ENCODE data around the gene PTPRN2. TPM values are rescaled to one million over a fixed set of nuclear protein-coding genes. Genes with fewer than 3 reads are reported as not detected.
"Not testable (repeated sequence)": the region's sequence is repeated elsewhere in the genome, so short reads cannot be mapped to it uniquely, and the experiment has no call there.

Gene PTPRN2
- total RNA-seq, 1 experiment from 2014 or later = 1.7 TPM

- no peaks in the 10 kb centered on the region for H4K20me1 ChIP-seq (ENCODE audit: insufficient read depth, low read depth, low read length)
- H3K79me2 ChIP-seq (ENCODE audit: low read length) = no peaks in the 10 kb centered on the region
- no peaks in the 10 kb centered on the region for H3K4me1 ChIP-seq (ENCODE audit: low read length)
- H3K9me2 ChIP-seq (replicated peaks; ENCODE audit: insufficient read depth, low read length) = no peaks in the 10 kb centered on the region
- H3K27me3 ChIP-seq (ENCODE audit: low read length) = no peaks in the 10 kb centered on the region
- no peak overlapping the region for H3K4me2 ChIP-seq (ENCODE audit: low read depth, low read length, poor library complexity, severe bottlenecking)
- no peak for DNase-seq
- no peaks in the 10 kb centered on the region for H3K9me3 ChIP-seq (ENCODE audit: low read length)
- H2AFZ ChIP-seq (ENCODE audit: low read length) = no peak overlapping the region
- no peak overlapping the region for H3K9ac ChIP-seq (ENCODE audit: low read length)
- no peak overlapping the region for H3K4me3 ChIP-seq (ENCODE audit: low read length)
- H3K27ac ChIP-seq (ENCODE audit: low read length) = no peak overlapping the region
- no peaks in the 10 kb centered on the region for H3K36me3 ChIP-seq (ENCODE audit: insufficient read depth, low read length)
Measured at GRCh38 chr7:158301207-158301606, 286.4 kb downstream of the PTPRN2 start.

DNA sequence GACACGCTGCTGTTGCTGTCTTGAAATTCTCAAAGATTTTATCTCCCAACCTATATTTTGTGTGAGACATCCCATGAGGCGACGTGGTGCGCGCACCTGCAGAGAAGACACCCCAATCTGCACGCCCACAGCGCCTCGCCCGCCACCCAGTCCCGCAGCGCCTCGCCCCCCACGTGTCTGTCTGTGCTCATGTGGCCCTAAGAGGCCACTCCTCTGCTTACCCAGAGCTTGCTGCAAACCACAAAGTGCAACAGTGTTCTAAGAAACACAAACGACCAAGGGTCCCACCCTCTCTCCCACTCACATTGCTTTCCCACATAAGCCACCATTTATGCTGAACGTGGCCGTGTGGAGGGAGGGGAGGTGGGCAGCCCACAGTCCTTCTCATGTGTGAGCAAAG, 287.2 kb downstream of the PTPRN2 start:
- no peaks in the 10 kb centered on the region for H3K36me3 ChIP-seq (ENCODE audit: insufficient read depth, low read length)
- H3K4me3 ChIP-seq (ENCODE audit: low read length) = no peak overlapping the region
- no peak overlapping the region for H3K9ac ChIP-seq (ENCODE audit: low read length)
- H3K9me3 ChIP-seq (ENCODE audit: low read length) = no peaks in the 10 kb centered on the region
- no peak overlapping the region for H2AFZ ChIP-seq (ENCODE audit: low read length)
- no peaks in the 10 kb centered on the region for H3K9me2 ChIP-seq (replicated peaks; ENCODE audit: insufficient read depth, low read length)
- DNase-seq = no peak
- no peaks in the 10 kb centered on the region for H3K79me2 ChIP-seq (ENCODE audit: low read length)
- H3K4me1 ChIP-seq (ENCODE audit: low read length) = no peaks in the 10 kb centered on the region
- H3K4me2 ChIP-seq (ENCODE audit: low read depth, low read length, poor library complexity, severe bottlenecking) = no peak overlapping the region
- H4K20me1 ChIP-seq (ENCODE audit: insufficient read depth, low read depth, low read length) = no peaks in the 10 kb centered on the region
- no peak overlapping the region for H3K27ac ChIP-seq (ENCODE audit: low read length)
- no peaks in the 10 kb centered on the region for H3K27me3 ChIP-seq (ENCODE audit: low read length)

DNA sequence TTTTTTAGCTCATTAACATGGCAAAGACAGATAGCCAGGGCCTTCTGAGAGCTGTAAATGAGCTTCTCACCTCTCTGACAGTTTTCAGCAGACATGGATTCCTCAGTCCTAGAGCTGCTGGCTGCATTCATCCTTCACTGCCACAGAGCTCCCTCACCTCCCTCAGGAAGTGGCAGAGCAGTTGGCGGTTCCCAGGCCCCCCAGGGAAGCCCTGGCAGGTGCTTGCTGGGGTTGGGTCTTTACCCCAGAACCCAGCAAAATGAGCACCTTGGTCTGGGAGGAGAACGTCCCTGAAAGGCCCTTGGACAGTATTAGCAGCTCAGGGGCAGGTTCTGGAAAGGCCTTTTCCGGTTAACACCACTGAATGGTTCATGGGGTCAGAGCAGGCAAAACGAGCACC, 288.0 kb downstream of the PTPRN2 start:
- no peak for DNase-seq
- H3K9me2 ChIP-seq (replicated peaks; ENCODE audit: insufficient read depth, low read length) = no peaks in the 10 kb centered on the region
- H3K27ac ChIP-seq (ENCODE audit: low read length) = no peak overlapping the region
- no peak overlapping the region for H3K4me3 ChIP-seq (ENCODE audit: low read length)
- no peak overlapping the region for H3K9ac ChIP-seq (ENCODE audit: low read length)
- H3K4me1 ChIP-seq (ENCODE audit: low read length) = no peaks in the 10 kb centered on the region
- H3K9me3 ChIP-seq (ENCODE audit: low read length) = no peaks in the 10 kb centered on the region
- no peak overlapping the region for H3K4me2 ChIP-seq (ENCODE audit: low read depth, low read length, poor library complexity, severe bottlenecking)
- H2AFZ ChIP-seq (ENCODE audit: low read length) = no peak overlapping the region
- H4K20me1 ChIP-seq (ENCODE audit: insufficient read depth, low read depth, low read length) = no peaks in the 10 kb centered on the region
- no peaks in the 10 kb centered on the region for H3K79me2 ChIP-seq (ENCODE audit: low read length)
- no peaks in the 10 kb centered on the region for H3K36me3 ChIP-seq (ENCODE audit: insufficient read depth, low read length)
- H3K27me3 ChIP-seq (ENCODE audit: low read length) = no peaks in the 10 kb centered on the region

DNA sequence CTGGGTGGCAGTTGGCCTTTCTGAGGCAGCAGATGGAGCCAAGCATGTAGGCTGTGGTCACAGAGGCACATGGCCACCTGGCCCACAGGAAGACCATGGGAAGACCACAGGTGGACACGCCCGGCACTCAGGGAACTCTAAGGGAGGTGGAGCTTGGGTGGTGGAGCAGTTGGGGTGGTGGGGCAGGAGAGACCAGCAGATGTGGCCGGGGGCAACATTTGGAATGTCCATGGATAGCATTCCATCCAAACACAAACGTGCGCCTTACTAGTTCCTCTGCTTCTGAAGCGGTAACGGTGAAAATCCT, 290.9 kb downstream of the PTPRN2 start:
- H3K4me1 ChIP-seq (ENCODE audit: low read length) = no peaks in the 10 kb centered on the region
- no peak overlapping the region for H3K4me3 ChIP-seq (ENCODE audit: low read length)
- no peak for DNase-seq
- H3K27me3 ChIP-seq (ENCODE audit: low read length) = no peaks in the 10 kb centered on the region
- H2AFZ ChIP-seq (ENCODE audit: low read length) = no peak overlapping the region
- no peaks in the 10 kb centered on the region for H3K9me2 ChIP-seq (replicated peaks; ENCODE audit: insufficient read depth, low read length)
- no peaks in the 10 kb centered on the region for H3K36me3 ChIP-seq (ENCODE audit: insufficient read depth, low read length)
- H3K9ac ChIP-seq (ENCODE audit: low read length) = no peak overlapping the region
- H3K4me2 ChIP-seq (ENCODE audit: low read depth, low read length, poor library complexity, severe bottlenecking) = no peak overlapping the region
- no peaks in the 10 kb centered on the region for H4K20me1 ChIP-seq (ENCODE audit: insufficient read depth, low read depth, low read length)
- no peaks in the 10 kb centered on the region for H3K79me2 ChIP-seq (ENCODE audit: low read length)
- no peaks in the 10 kb centered on the region for H3K9me3 ChIP-seq (ENCODE audit: low read length)
- H3K27ac ChIP-seq (ENCODE audit: low read length) = no peak overlapping the region

- DNase-seq = no peak
- no peaks in the 10 kb centered on the region for H4K20me1 ChIP-seq (ENCODE audit: insufficient read depth, low read depth, low read length)
- H3K27me3 ChIP-seq (ENCODE audit: low read length) = no peaks in the 10 kb centered on the region
Measured at GRCh38 chr7:158295966-158296797, 291.4 kb downstream of the PTPRN2 start.

GRCh38 chr7:158294468-158295215, 293.0 kb downstream of the PTPRN2 start:
- H3K27ac ChIP-seq (ENCODE audit: low read length); DNase-seq; H3K4me2 ChIP-seq (ENCODE audit: low read depth, low read length, poor library complexity, severe bottlenecking); H3K79me2 ChIP-seq (ENCODE audit: low read length); H3K36me3 ChIP-seq (ENCODE audit: insufficient read depth, low read length); H3K27me3 ChIP-seq (ENCODE audit: low read length); H3K4me1 ChIP-seq (ENCODE audit: low read length); H3K9me3 ChIP-seq (ENCODE audit: low read length); H3K9me2 ChIP-seq (replicated peaks; ENCODE audit: insufficient read depth, low read length); H3K4me3 ChIP-seq (ENCODE audit: low read length); H4K20me1 ChIP-seq (ENCODE audit: insufficient read depth, low read depth, low read length); H3K9ac ChIP-seq (ENCODE audit: low read length); H2AFZ ChIP-seq (ENCODE audit: low read length): not testable (repeated sequence)

More at GRCh38 chr7:158295966-158296797, 291.4 kb downstream of the PTPRN2 start:
- Histone ChIP-seq H3K4me2 (ENCODE audit: low read depth, low read length, poor library complexity, severe bottlenecking) (no peak overlapping the region), H3K27ac (ENCODE audit: low read length) (no peak overlapping the region), H3K4me3 (ENCODE audit: low read length) (no peak overlapping the region), H3K9ac (ENCODE audit: low read length) (no peak overlapping the region), H3K4me1 (ENCODE audit: low read length) (no peaks in the 10 kb centered on the region), H3K9me3 (ENCODE audit: low read length) (no peaks in the 10 kb centered on the region), H3K9me2 (replicated peaks; ENCODE audit: insufficient read depth, low read length) (no peaks in the 10 kb centered on the region), H3K36me3 (ENCODE audit: insufficient read depth, low read length) (no peaks in the 10 kb centered on the region), H2AFZ (ENCODE audit: low read length) (no peak overlapping the region), H3K79me2 (ENCODE audit: low read length) (no peaks in the 10 kb centered on the region)

DNA sequence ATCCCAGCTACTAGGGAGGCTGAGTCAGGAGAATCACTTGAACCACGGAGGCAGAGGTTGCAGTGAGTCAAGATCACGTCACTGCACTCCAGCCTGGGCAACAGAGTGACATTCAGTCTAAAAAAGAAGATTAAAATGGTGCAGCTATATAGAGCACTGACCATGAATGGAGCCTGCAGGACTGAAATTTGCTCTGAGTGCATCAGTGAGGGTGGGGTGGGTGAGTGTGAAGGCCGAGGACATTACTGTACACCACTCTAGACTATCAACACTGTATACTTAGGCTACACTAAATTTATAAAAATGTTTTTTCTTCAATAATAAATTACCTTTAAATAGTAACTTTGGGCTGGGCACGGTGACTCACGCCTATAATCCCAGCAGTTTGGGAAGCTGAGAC, 294.7 kb downstream of the PTPRN2 start:
- Histone ChIP-seq H2AFZ (ENCODE audit: low read length) (no peak overlapping the region), H3K27ac (ENCODE audit: low read length) (no peak overlapping the region), H3K4me3 (ENCODE audit: low read length) (no peak overlapping the region), H3K27me3 (ENCODE audit: low read length) (no peaks in the 10 kb centered on the region), H3K79me2 (ENCODE audit: low read length) (no peaks in the 10 kb centered on the region), H3K36me3 (ENCODE audit: insufficient read depth, low read length) (no peaks in the 10 kb centered on the region), H3K9ac (ENCODE audit: low read length) (no peak overlapping the region), H3K4me2 (ENCODE audit: low read depth, low read length, poor library complexity, severe bottlenecking) (no peak overlapping the region), H4K20me1 (ENCODE audit: insufficient read depth, low read depth, low read length) (no peaks in the 10 kb centered on the region), H3K9me3 (ENCODE audit: low read length) (peaks cover 9% of the 10 kb centered on the region), H3K9me2 (replicated peaks; ENCODE audit: insufficient read depth, low read length) (no peaks in the 10 kb centered on the region), H3K4me1 (ENCODE audit: low read length) (no peaks in the 10 kb centered on the region)
- DNase-seq = no peak

GRCh38 chr7:158291998-158292397, 295.6 kb downstream of the PTPRN2 start:
- Histone ChIP-seq H3K27me3 (ENCODE audit: low read length) (no peaks in the 10 kb centered on the region), H3K9ac (ENCODE audit: low read length) (no peak overlapping the region), H2AFZ (ENCODE audit: low read length) (no peak overlapping the region), H3K36me3 (ENCODE audit: insufficient read depth, low read length) (no peaks in the 10 kb centered on the region), H3K27ac (ENCODE audit: low read length) (no peak overlapping the region), H3K79me2 (ENCODE audit: low read length) (no peaks in the 10 kb centered on the region), H3K9me3 (ENCODE audit: low read length) (peaks cover 17% of the 10 kb centered on the region), H3K4me3 (ENCODE audit: low read length) (no peak overlapping the region), H3K4me1 (ENCODE audit: low read length) (no peaks in the 10 kb centered on the region), H4K20me1 (ENCODE audit: insufficient read depth, low read depth, low read length) (no peaks in the 10 kb centered on the region), H3K9me2 (replicated peaks; ENCODE audit: insufficient read depth, low read length) (no peaks in the 10 kb centered on the region), H3K4me2 (ENCODE audit: low read depth, low read length, poor library complexity, severe bottlenecking) (no peak overlapping the region)
- no peak for DNase-seq
